ENCODE data around the gene ABCB4. TPM values are rescaled to one million over a fixed set of nuclear protein-coding genes. Genes with fewer than 3 reads are reported as not detected.

The ABCB4 gene
- total and polyA plus RNA-seq, 2 of the 8 experiments (the other 6 are each of a cell fraction or from before 2014, with no cell fraction given) = 0.54 to 0.60 TPM

DNA sequence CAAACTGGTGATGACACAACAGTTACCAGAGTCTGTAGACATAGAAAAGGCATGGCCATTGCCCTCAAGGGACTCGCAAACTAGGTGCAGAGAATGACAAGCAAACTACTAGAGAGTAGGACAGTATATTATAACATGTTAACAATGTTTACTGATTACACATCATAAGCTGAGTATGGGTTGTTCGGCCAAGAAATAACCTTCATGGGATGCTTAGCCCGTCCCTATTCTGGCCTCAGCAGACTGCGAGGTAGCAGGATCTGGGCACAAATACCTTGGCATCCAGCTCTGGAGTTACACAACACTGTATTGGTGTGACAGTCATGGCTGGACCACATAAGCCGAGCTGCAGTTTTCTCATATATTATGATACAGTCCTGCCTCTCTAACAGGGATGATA, 51.4 kb downstream of the ABCB4 start:
- Histone ChIP-seq H4K5ac (ENCODE audit: insufficient read length, low read depth, low read length) (no peak overlapping the region), H2BK120ac (replicated peaks; ENCODE audit: low read depth, low read length) (no peak overlapping the region), H3K9ac (replicated peaks in 1 of 4; ENCODE audit: extremely low read depth in 1 of 4, low read depth in 3 of 4, low read length in 3 of 4) (no peak overlapping the region), H2BK15ac (ENCODE audit: low read length) (no peak overlapping the region), H3K4me3 (ENCODE audit: extremely low read depth in 1 of 4, insufficient read depth in 2 of 4, low read depth in 3 of 4, low read length in 4 of 4) (no peak overlapping the region), H3K4me2 (ENCODE audit: insufficient read depth in 1 of 2, low read depth in 2 of 2, low read length in 2 of 2) (no peak overlapping the region), H3K23me2 (ENCODE audit: low read depth, low read length) (no peaks in the 10 kb centered on the region), H3K56ac (replicated peaks; ENCODE audit: insufficient read length, low read depth, low read length) (no peak overlapping the region), H2BK12ac (ENCODE audit: low read depth, low read length) (no peak overlapping the region), H3K79me2 (ENCODE audit: control insufficient read depth in 1 of 2, insufficient read depth in 2 of 2, low read length in 2 of 2) (no peaks in the 10 kb centered on the region), H3K27ac (ENCODE audit: low read depth, low read length) (no peak overlapping the region), H4K8ac (ENCODE audit: extremely low read depth, insufficient read depth, low read length) (no peak overlapping the region), H2AK5ac (ENCODE audit: low read depth, low read length) (no peak overlapping the region), H3K79me1 (ENCODE audit: low read depth, low read length) (no peaks in the 10 kb centered on the region), H3K18ac (ENCODE audit: extremely low read depth, low read length) (no peak overlapping the region), H4K20me1 (replicated peaks in 1 of 2; ENCODE audit: control insufficient read depth in 1 of 2, insufficient read depth in 2 of 2, low read length in 2 of 2) (no peaks in the 10 kb centered on the region), H2AFZ (ENCODE audit: low read length) (no peak overlapping the region), H3K4me1 (replicated peaks in 1 of 4; ENCODE audit: control insufficient read depth in 3 of 4, insufficient read depth in 4 of 4, low read length in 3 of 4) (no peaks in the 10 kb centered on the region), H4K91ac (replicated peaks; ENCODE audit: insufficient read length, low read length) (no peak overlapping the region), H3K23ac (ENCODE audit: insufficient read length) (no peak overlapping the region), H3K27me3 (replicated peaks in 1 of 4; ENCODE audit: control insufficient read depth in 3 of 4, extremely low read depth in 1 of 4, insufficient read depth in 3 of 4, low read length in 3 of 4) (no peaks in the 10 kb centered on the region), H3K14ac (ENCODE audit: insufficient read length) (no peak overlapping the region), H3K36me3 (ENCODE audit: control insufficient read depth in 2 of 4, insufficient read depth in 4 of 4, low read length in 3 of 4) (no peaks in the 10 kb centered on the region), H2BK20ac (ENCODE audit: low read length) (no peak overlapping the region), H2BK5ac (ENCODE audit: low read depth, low read length) (no peak overlapping the region), H3K4ac (replicated peaks; ENCODE audit: insufficient read length, low read depth, low read length) (no peak overlapping the region), H3K9me3 (ENCODE audit: insufficient read depth in 2 of 2, low read depth in 1 of 2, low read length in 1 of 2) (no peaks in the 10 kb centered on the region)
- no peak for FAIRE-seq
- POLR2A ChIA-PET (ENCODE audit: partially characterized antibody) = no interaction called here
- 91% methylated on average over 5 of the region's 5 CpGs; no CpG with 5 or more reads in 1 of the 2 experiments for WGBS, 2 experiments (ENCODE audit: extremely low coverage in 1 of 2, insufficient coverage in 1 of 2, insufficient read length in 1 of 2, insufficient replicate concordance in 2 of 2, low coverage in 1 of 2, low lambda C conversion rate in 2 of 2, missing lambda C conversion rate in 1 of 2)
- no peak for DNase-seq (ENCODE audit: low read depth in 1 of 2, low spot score in 2 of 2)
- CTCF ChIA-PET (ENCODE audit: partially characterized antibody) = interaction anchor here (1.1 to 1.6 kb wide), 4 partner anchors 9 to 112 kb away, joined by 3 to 5 read pairs (median 4); no protein-coding TSS in a partner anchor
- TF ChIP-seq CTBP2 (IDR thresholded peaks at IDR 0.05; ENCODE audit: borderline replicate concordance, insufficient read depth, insufficient read length, low read length) = no peak
- TF ChIP-seq, protein P1, sequence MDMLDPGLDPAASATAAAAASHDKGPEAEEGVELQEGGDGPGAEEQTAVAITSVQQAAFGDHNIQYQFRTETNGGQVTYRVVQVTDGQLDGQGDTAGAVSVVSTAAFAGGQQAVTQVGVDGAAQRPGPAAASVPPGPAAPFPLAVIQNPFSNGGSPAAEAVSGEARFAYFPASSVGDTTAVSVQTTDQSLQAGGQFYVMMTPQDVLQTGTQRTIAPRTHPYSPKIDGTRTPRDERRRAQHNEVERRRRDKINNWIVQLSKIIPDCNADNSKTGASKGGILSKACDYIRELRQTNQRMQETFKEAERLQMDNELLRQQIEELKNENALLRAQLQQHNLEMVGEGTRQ (IDR thresholded peaks at IDR 0.05; ENCODE audit: low read length) = no peak
